Measurements from ENCODE around the gene CARD6.
"Not testable (repeated sequence)": the region's sequence is repeated elsewhere in the genome, so short reads cannot be mapped to it uniquely, and the experiment has no call there.

DNA sequence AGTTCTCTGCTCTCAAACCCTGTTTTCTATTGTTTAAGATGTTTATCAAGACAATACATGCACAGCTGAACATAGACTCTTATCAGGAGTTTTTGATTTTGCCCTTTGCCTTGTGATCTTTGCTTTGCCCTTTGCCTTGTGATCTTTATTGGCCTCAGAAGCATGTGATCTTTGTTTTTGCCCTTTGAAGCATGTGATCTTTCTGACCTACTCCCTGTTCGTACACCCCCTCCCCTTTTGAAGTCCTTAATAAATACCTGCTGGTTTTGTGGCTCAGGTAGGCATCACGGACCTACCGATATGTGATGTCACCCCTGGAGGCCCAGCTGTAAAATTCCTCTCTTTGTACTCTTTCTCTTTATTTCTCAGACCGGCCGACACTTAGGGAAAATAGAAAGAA is 23.8 kb downstream of the CARD6 start:
- TF ChIP-seq, protein P1, sequence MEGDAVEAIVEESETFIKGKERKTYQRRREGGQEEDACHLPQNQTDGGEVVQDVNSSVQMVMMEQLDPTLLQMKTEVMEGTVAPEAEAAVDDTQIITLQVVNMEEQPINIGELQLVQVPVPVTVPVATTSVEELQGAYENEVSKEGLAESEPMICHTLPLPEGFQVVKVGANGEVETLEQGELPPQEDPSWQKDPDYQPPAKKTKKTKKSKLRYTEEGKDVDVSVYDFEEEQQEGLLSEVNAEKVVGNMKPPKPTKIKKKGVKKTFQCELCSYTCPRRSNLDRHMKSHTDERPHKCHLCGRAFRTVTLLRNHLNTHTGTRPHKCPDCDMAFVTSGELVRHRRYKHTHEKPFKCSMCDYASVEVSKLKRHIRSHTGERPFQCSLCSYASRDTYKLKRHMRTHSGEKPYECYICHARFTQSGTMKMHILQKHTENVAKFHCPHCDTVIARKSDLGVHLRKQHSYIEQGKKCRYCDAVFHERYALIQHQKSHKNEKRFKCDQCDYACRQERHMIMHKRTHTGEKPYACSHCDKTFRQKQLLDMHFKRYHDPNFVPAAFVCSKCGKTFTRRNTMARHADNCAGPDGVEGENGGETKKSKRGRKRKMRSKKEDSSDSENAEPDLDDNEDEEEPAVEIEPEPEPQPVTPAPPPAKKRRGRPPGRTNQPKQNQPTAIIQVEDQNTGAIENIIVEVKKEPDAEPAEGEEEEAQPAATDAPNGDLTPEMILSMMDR (IDR thresholded peaks at IDR 0.05): not testable (repeated sequence)
- TF ChIP-seq POLR2A (IDR thresholded peaks at IDR 0.05): not testable (repeated sequence)
